Measurements from ENCODE around the gene ATAD1.
A peak's percentile ranks its signal among the peaks of the same experiment; 100 is the strongest.
"Not testable (repeated sequence)": the region's sequence is repeated elsewhere in the genome, so short reads cannot be mapped to it uniquely, and the experiment has no call there.

ATAD1 gene, protein sequence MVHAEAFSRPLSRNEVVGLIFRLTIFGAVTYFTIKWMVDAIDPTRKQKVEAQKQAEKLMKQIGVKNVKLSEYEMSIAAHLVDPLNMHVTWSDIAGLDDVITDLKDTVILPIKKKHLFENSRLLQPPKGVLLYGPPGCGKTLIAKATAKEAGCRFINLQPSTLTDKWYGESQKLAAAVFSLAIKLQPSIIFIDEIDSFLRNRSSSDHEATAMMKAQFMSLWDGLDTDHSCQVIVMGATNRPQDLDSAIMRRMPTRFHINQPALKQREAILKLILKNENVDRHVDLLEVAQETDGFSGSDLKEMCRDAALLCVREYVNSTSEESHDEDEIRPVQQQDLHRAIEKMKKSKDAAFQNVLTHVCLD

GRCh38 chr10:87817609-87818504, at the start of gene ATAD1:
Gene ATAD1, minus strand, starts transcription at chr10:87818226. Its CDS starts 3,627 bp downstream, at chr10:87814599.
- peak; percentile 87 for DNase-seq

DNA sequence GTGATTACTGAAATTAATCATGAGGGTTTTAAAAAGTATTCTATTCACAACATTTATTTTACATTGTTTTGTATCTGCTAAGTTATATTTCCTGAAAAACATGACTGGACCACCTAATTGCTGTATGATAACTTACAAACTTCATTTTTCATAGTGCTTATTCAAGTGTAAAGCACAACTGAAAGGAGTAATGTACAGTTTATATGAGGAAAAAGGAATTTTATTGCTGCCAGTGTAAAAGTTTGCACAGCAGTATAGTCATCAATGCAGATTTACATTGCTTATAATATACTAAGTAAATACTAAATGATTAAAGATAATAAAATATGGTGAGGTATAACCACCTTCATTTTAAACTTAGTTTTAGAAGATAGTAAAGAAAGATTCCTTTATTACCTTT, 49.4 kb upstream of the ATAD1 start:
- no peak for DNase-seq

GRCh38 chr10:87866412-87866974, 48.5 kb upstream of the ATAD1 start:
- no peak for DNase-seq

DNA sequence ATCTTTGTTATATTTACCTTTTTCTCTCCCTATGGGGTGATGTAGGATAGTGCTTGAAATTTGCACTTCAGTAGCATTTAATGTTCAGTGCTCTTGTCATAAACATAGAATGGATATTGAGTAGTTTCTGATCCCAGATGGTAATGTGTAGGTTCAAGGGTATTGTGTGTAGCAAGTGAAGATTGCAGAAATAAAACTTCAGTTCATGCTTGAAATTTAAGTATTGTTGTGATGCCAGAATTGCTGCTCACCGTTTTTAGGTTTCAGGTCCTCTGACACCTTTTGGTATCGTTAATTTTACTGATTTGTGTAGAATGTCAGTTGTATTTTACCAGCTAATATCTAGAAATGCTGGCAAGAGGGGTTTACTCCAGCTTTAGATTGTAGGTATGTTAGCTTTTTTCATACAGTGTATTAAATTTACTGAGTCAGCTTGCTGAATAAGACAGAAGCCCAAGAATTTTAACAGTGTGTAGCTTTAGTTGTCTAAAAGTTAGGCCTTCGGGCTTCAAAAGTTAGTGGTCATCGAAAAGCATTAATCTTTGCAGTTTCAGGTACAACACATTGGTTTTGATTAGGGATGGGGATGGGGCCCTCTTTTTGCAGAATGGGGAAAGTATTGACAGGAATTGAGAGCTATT, 47.3 kb upstream of the ATAD1 start:
- DNase-seq, result no peak

DNA sequence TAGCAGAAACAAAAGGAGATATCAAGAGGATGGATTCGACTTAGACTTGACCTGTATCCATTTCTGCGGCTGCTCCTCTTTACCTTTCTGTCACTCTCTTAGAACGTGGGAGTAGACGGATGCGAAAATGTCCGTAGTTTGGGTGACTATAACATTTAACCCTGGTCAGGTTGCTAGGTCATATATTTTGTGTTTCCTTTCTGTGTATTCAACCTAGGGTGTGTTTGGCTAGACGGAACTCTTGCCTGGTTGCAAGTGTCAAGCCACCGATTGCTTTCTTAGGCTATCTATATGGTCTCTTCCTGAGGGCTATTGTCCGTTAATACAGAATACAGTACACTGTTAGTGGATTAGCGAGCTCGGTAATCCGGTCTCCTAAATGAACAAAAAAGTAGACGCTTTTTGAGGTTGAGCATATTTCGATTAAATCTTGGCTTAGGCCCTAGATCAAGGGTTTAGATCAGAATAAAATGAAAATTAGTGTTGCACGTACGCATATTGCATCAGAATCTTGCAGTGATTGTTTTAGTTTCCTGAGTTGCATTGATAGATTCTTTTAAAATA, 46.6 kb upstream of the ATAD1 start:
- DNase-seq, result no peak

DNA sequence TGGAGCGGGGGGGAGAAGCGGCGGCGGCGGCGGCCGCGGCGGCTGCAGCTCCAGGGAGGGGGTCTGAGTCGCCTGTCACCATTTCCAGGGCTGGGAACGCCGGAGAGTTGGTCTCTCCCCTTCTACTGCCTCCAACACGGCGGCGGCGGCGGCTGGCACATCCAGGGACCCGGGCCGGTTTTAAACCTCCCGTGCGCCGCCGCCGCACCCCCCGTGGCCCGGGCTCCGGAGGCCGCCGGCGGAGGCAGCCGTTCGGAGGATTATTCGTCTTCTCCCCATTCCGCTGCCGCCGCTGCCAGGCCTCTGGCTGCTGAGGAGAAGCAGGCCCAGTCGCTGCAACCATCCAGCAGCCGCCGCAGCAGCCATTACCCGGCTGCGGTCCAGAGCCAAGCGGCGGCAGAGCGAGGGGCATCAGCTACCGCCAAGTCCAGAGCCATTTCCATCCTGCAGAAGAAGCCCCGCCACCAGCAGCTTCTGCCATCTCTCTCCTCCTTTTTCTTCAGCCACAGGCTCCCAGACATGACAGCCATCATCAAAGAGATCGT, 46.0 kb upstream of the ATAD1 start:
- DNase-seq, result peak; percentile 14

DNA sequence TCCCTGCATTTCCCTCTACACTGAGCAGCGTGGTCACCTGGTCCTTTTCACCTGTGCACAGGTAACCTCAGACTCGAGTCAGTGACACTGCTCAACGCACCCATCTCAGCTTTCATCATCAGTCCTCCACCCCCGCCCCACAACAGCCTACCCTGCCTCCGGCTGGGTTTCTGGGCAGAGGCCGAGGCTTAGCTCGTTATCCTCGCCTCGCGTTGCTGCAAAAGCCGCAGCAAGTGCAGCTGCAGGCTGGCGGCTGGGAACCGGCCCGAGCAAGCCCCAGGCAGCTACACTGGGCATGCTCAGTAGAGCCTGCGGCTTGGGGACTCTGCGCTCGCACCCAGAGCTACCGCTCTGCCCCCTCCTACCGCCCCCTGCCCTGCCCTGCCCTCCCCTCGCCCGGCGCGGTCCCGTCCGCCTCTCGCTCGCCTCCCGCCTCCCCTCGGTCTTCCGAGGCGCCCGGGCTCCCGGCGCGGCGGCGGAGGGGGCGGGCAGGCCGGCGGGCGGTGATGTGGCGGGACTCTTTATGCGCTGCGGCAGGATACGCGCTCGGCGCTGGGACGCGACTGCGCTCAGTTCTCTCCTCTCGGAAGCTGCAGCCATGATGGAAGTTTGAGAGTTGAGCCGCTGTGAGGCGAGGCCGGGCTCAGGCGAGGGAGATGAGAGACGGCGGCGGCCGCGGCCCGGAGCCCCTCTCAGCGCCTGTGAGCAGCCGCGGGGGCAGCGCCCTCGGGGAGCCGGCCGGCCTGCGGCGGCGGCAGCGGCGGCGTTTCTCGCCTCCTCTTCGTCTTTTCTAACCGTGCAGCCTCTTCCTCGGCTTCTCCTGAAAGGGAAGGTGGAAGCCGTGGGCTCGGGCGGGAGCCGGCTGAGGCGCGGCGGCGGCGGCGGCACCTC, 45.3 kb upstream of the ATAD1 start, which contains the start of the genes KLLN and PTEN:
TSS of gene KLLN (minus strand) at position 481 of the 891 bp plus-strand sequence. CDS start 1,046 bp downstream, outside the sequence.
TSS of gene PTEN (plus strand) at position 573 of the 891 bp plus-strand sequence. CDS start 845 bp downstream, outside the sequence.
- DNase-seq, result peak; percentile 74

DNA sequence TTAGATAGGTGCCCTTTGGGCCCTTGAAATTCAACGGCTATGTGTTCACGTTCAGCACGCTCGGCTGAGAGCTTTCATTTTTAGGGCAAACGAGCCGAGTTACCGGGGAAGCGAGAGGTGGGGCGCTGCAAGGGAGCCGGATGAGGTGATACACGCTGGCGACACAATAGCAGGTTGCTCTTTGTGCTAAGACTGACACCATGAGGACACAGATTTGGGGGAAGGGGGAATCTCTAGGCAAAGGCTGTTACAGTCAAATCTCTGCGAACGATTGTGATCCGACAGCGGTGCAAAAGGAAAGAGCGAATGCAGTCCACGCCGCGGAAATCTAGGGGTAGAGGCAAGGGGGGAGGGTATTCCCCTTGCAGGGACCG, 44.6 kb upstream of the ATAD1 start:
- DNase-seq, result no peak

DNA sequence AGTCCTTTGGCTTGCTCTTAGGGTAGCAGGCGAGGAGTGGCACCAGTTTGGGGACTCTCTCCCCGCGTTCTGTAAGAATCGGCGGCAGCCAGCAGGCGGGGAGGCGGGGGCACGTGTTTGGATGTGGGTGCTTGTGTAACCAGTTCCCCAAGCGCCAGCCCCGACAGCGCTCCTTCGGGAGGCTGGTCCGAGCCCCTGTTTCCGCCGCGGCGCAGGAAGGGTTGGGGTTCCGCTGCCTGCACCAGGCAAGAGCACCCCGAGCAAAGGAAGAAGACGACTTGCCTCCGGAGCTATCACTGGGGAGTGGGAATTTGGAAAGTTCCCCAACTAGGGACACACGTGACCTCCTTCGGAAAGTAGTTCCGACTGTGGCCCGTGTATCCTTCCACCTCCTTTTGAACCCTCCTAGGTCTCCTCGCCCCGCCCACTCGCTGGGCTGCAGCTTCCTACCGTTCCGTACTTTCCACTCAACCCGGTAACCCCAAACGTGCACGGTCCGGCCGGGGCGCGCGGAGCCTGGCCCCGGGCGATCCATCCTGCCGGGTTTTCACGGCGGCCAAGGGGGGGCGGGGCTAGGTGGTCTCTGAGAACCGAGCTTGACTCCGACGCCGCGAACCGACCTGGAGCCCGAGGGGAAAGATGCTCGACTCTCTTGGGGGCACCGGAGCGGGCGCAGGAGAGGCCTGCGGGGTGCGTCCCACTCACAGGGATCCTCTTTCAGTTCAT, 44.1 kb upstream of the ATAD1 start:
- DNase-seq, result peak; percentile 91

- no peak for DNase-seq
Measured at GRCh38 chr10:87861566-87861952, 43.5 kb upstream of the ATAD1 start.

- no peak for DNase-seq
Measured at GRCh38 chr10:87860816-87861403, 42.9 kb upstream of the ATAD1 start.

GRCh38 chr10:87860156-87860795, 42.2 kb upstream of the ATAD1 start:
- peak; percentile 19 for DNase-seq

- DNase-seq, result not testable (repeated sequence)
Measured at GRCh38 chr10:87855665-87856064, 37.6 kb upstream of the ATAD1 start.

GRCh38 chr10:87855247-87855646, 37.2 kb upstream of the ATAD1 start:
- not testable (repeated sequence) for DNase-seq

GRCh38 chr10:87852089-87852488, 34.1 kb upstream of the ATAD1 start:
- DNase-seq, result no peak

GRCh38 chr10:87850742-87851205, 32.7 kb upstream of the ATAD1 start:
- peak; percentile 50 for DNase-seq

DNA sequence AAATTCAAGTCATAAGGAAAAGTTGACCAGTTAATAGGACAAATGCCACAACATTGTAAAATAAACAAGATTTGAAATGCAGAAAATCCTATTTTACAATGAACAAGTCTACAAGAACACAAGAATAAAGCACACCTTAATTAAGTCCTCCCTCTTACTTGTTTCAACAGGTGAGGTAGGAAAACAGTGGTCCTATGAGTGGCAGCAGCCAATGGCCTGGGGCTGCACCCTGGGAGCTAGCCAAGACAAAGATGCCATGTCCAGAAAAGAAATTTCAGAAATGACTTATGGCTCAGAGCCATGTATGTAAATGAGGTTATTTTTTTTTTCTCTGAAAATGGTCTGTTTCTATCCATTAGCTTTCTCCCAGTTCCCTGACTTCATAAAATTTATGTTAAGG, 31.0 kb upstream of the ATAD1 start:
- no peak for DNase-seq

GRCh38 chr10:87847550-87847949, 29.5 kb upstream of the ATAD1 start:
- no peak for DNase-seq

DNA sequence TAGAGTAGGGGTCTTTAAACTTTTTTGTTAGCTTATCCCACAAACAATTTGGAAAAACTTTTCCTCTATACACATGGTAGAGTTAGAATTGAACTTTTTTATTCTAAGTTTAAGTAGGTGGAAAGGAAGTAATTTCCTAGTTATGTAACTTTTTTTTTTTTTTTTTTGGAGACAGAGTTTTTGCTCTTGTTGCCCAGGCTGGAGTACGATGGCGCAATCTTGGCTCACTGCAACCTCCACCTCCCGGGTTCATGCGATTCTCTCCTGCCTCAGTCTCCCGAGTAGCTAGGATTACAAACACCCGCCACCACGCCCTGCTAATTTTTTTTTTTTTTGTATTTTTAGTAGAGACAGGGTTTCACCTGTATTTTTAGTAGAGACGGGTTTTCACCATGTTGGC, 28.7 kb upstream of the ATAD1 start:
- DNase-seq, result not testable (repeated sequence)
